GM12801 (cell line): ENCODE results near the gene ITGA1.

Source experiments
- TF ChIP-seq, protein P1 (sequence below): IDR thresholded peaks from one replicate; pipeline ENCODE4 v1.5.1; 2011; ENCODE audit warnings: control low read depth; ENCODE audit not compliant: insufficient read length; ENCODE audit errors: extremely low read depth

The ITGA1 gene

DNA sequence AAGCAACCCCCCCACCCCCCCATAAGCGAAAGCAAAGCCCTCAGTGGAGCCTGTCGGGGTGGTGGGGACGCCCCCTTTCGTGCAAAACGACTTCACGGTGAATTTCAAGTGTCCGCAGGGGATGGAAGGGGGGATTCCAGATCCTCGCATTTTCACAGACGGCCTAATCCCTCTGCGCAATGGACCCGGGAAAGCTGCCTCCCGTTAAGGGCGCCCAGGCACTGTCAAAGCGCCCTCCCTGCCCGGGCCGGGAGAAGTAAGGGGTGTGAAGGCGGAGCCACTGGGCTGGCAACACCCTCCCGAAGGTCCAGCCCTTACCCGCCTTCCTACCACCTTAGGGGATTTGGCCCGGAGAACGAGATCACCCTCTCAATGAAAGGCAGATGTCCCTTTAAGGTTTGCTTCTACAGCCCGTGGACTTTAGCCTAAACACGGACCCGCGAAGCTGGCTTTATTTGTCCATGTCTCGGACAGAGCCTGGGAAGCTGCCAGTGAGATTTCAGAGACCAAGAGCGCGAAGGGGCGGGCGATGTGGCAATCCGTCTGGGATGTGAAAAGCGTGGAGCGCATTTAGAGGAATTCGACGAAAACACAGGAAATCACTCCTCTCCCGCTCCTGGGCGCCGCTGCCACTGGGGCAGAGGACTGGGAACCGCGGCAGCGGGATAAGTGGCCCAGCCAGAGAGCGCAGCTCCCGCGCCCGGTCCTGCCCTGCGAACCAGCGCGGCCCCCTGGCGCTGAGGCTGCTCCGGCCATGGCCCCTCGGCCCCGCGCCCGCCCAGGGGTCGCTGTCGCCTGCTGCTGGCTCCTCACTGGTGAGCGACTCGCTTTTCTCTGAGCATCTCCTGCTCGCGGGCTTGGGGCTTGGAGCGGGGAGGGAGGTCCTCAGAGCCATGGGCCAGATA, at the start of gene ITGA1, which contains the start of gene PELO:
Gene ITGA1 (plus strand): TSS at position 317 of the 905 bp plus-strand sequence. CDS start 438 bp downstream, at position 755.
Gene PELO (plus strand): TSS at position 317 of the 905 bp plus-strand sequence. CDS start 12,479 bp downstream, outside the sequence.
- TF ChIP-seq, protein P1, sequence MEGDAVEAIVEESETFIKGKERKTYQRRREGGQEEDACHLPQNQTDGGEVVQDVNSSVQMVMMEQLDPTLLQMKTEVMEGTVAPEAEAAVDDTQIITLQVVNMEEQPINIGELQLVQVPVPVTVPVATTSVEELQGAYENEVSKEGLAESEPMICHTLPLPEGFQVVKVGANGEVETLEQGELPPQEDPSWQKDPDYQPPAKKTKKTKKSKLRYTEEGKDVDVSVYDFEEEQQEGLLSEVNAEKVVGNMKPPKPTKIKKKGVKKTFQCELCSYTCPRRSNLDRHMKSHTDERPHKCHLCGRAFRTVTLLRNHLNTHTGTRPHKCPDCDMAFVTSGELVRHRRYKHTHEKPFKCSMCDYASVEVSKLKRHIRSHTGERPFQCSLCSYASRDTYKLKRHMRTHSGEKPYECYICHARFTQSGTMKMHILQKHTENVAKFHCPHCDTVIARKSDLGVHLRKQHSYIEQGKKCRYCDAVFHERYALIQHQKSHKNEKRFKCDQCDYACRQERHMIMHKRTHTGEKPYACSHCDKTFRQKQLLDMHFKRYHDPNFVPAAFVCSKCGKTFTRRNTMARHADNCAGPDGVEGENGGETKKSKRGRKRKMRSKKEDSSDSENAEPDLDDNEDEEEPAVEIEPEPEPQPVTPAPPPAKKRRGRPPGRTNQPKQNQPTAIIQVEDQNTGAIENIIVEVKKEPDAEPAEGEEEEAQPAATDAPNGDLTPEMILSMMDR: no peak

DNA sequence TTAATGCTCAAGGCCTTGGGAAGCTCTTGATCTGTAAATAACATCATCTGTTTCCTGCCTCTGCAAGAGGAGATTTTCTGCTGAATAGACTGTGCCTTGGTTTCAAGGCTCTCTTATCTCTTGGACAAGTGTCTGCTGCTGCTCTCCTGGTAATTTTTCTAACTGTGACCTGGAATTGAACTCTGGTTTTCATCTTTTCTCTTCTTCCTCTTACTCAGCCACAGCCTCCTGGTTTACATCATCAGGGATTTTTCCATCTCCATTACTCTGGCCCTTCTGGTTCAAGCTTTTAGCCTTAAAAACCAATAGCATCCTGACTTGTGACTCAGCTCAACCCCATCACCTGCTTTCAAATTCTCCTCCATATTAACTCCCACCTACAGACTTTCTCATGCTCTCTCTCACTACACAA, 49.6 kb upstream of the ITGA1 start:
- TF ChIP-seq, protein P1: no peak

DNA sequence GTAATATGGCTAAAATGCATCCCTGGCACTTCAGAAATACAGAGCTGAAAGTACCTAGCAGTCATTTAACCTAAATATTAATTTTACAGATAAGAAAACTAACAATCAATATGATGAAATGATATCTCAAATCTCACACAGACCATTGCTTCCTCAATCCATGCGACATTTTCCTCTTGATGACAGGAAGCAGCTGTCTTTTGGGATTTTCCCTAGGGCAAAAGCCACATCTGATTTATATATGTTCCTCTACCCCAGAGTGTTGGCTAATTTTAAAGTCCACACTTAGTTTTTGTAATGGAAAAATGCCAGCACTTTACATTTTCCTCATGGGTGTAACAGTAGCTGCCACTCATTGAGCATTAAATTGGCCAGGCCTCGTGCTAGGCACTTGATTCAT, 47.7 kb upstream of the ITGA1 start:
- TF ChIP-seq, protein P1: no peak

DNA sequence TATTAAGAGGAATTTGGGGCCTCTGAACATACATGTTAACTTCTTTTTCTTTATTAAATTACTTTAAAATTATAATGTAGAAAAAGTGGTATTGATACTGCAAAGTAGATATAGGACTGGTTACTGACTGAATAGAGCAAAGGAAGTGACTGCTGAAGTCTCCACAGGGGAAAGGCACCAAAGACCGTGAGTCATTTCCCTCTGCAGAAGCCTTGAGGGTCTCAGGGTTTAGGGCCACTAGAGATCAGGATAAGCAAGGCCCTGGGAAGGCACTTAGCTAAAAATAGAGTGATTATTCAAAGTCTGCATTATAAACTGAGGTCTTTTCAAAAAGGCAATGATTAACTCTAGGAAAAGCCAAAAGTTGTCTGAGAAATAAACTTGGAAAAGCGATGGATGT, 44.7 kb upstream of the ITGA1 start:
- TF ChIP-seq, protein P1: no peak

DNA sequence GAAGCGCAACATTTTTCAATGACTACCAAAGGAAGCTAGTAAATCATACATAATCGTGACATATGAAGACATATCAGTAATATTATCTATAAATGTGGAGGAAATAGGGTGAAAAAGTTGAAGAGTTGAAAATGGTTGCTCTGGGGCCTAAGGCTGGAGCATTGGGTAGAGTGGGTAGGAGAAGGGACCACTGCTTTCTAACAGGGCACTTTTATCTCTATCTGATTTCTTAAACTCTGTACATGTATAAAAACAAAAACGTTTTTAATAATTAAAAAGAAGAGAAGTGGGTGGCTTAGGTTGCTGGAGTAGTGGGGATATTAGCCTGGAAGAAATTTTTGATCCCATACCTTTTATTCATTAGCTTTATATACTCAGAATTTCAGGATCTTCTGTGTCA, 44.2 kb upstream of the ITGA1 start:
- TF ChIP-seq, protein P1: no peak

DNA sequence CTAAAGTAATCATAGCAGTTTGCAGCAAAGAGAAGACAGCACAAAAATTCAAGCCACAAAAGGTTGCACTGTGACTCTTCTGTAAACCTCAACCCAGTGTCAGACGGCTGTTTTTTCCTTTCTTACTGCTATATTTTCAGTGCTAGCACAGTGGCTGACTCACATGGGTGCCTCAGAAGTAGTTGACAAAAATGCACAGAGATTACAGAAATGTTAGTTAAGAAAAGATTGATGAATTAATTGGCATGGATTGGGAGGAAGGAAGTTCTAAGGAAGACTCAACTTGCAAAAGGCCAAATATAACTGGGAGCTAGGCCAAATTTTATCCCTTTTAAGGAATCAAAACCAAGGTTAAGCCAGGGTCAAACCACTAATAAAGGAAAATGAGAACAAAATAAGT, 43.7 kb upstream of the ITGA1 start:
- TF ChIP-seq, protein P1: no peak

DNA sequence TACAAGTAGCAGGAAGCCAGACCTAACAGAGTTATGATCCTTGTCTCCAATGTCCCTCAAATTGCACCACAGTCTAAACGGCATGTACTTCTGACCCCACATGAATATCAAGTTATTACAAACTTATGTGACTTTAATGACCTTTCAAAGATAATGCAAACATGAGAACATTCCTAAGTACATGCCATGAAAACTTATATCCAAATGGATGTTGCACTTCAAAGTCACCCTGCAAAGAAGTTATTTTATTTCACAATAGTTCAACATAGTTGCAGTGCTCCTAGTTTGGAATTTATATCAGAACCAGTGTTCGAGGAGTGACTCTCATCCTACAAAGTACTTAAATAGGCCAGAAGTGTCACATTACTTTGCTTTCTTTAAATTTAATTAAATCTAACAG, 41.2 kb upstream of the ITGA1 start:
- TF ChIP-seq, protein P1: no peak
